Gastrocnemius medialis (tissue), 4 donors: ENCODE data around the gene THRAP3.

Experiments
- CTCF ChIP-seq, 5 experiments: fragments of 450-650 bp in 3 of 5; fragments of 200-600 bp in 2 of 5; sonication (generic) in 2 of 5; IDR thresholded peaks in 4 of 5; conservative IDR thresholded peaks in 1 of 5; 1 replicate in 4 of 5; 2 replicates in 1 of 5; pipeline ENCODE4 v1.5.1; 2016 to 2019; ENCODE audit warnings: antibody characterized with exemption in 5 of 5, mild to moderate bottlenecking in 3 of 5, moderate library complexity in 3 of 5
- POLR2A ChIP-seq, 2 donors: fragments of 450-650 bp; IDR thresholded peaks; one replicate each; pipeline ENCODE4 v1.6.1; 2017; ENCODE audit warnings: antibody characterized with exemption in 2 of 2, mild to moderate bottlenecking in 2 of 2, moderate library complexity in 2 of 2

- no peak for TF ChIP-seq CTCF (IDR thresholded peaks at IDR 0.05 in 4 of 5, conservative IDR thresholded peaks at IDR 0.05 in 1 of 5)
- TF ChIP-seq POLR2A (IDR thresholded peaks at IDR 0.05), result no peak
Observed at GRCh38 chr1:36301220-36301619, 77.0 kb downstream of the THRAP3 start.
